ENCODE results near the gene GDE1. TPM values are rescaled to one million over a fixed set of nuclear protein-coding genes. Genes with fewer than 3 reads are reported as not detected.

GDE1 gene
- total RNA-seq, 4 donors from 2014 or later, result 39.6 to 82.8 (median 59.4) TPM

GRCh38 chr16:19513377-19514053, 8.4 kb downstream of the GDE1 start:
- no peaks in the 10 kb centered on the region for H3K27me3 ChIP-seq
- no peak for DNase-seq
- TF ChIP-seq POLR2A (IDR thresholded peaks at IDR 0.05), result no peak
- peak in 2 of 6 experiments; percentile 22 to 43 for TF ChIP-seq CTCF (IDR thresholded peaks at IDR 0.05)
- H3K4me3 ChIP-seq, result no peak overlapping the region
- H3K36me3 ChIP-seq, result peaks cover 0 to 25% (median 0%) of the 10 kb centered on the region in 3 donors
- H3K9me3 ChIP-seq, result no peaks in the 10 kb centered on the region
- H3K4me1 ChIP-seq, result peaks cover 0 to 29% (median 3%) of the 10 kb centered on the region in 4 donors
- H3K27ac ChIP-seq, result peak overlapping the region in 3 of 4 donors; percentile 12 to 68 (median 43)

- Histone ChIP-seq H3K27me3 (no peaks in the 10 kb centered on the region), H3K9me3 (no peaks in the 10 kb centered on the region), H3K4me1 (peaks cover 0 to 23% (median 3%) of the 10 kb centered on the region in 4 donors), H3K27ac (no peak overlapping the region), H3K4me3 (no peak overlapping the region), H3K36me3 (peaks cover 0 to 38% (median 0%) of the 10 kb centered on the region in 3 donors)
- no peak for DNase-seq
- TF ChIP-seq CTCF (IDR thresholded peaks at IDR 0.05) (no peak), POLR2A (IDR thresholded peaks at IDR 0.05) (no peak)
These were observed 9.6 kb downstream of the GDE1 start for GRCh38 chr16:19512297-19512696.

- TF ChIP-seq CTCF (IDR thresholded peaks at IDR 0.05) (no peak), POLR2A (IDR thresholded peaks at IDR 0.05) (no peak)
- no peaks in the 10 kb centered on the region for H3K4me1 ChIP-seq
- peaks cover 0 to 71% (median 0%) of the 10 kb centered on the region in 3 donors for H3K36me3 ChIP-seq
- no peaks in the 10 kb centered on the region for H3K27me3 ChIP-seq
- H3K27ac ChIP-seq, result no peak overlapping the region
- H3K4me3 ChIP-seq, result no peak overlapping the region
- no peaks in the 10 kb centered on the region for H3K9me3 ChIP-seq
- no peak for DNase-seq
These were observed 14.0 kb downstream of the GDE1 start for GRCh38 chr16:19507867-19508266.

- no peak overlapping the region for H3K27ac ChIP-seq
- no peak for DNase-seq
- TF ChIP-seq POLR2A (IDR thresholded peaks at IDR 0.05) (no peak), CTCF (IDR thresholded peaks at IDR 0.05) (no peak)
- no peaks in the 10 kb centered on the region for H3K9me3 ChIP-seq
- peaks cover 0 to 80% (median 0%) of the 10 kb centered on the region in 3 donors for H3K36me3 ChIP-seq
- no peaks in the 10 kb centered on the region for H3K4me1 ChIP-seq
- no peaks in the 10 kb centered on the region for H3K27me3 ChIP-seq
- no peak overlapping the region for H3K4me3 ChIP-seq
These were observed 14.9 kb downstream of the GDE1 start for GRCh38 chr16:19506965-19507364.

- no peaks in the 10 kb centered on the region for H3K4me1 ChIP-seq
- no peak overlapping the region for H3K27ac ChIP-seq
- no peak for DNase-seq
- no peaks in the 10 kb centered on the region for H3K27me3 ChIP-seq
- H3K36me3 ChIP-seq, result peaks cover 0 to 91% (median 0%) of the 10 kb centered on the region in 3 donors
- H3K9me3 ChIP-seq, result no peaks in the 10 kb centered on the region
- no peak overlapping the region for H3K4me3 ChIP-seq
- no peak for TF ChIP-seq CTCF (IDR thresholded peaks at IDR 0.05)
- TF ChIP-seq POLR2A (IDR thresholded peaks at IDR 0.05), result no peak
These were observed 16.1 kb downstream of the GDE1 start for GRCh38 chr16:19505600-19506303.
